Psoas muscle (tissue), 8 donors: ENCODE data around the gene MAGI1. TPM values are rescaled to one million over a fixed set of nuclear protein-coding genes. Genes with fewer than 3 reads are reported as not detected.
"Not testable (repeated sequence)": the region's sequence is repeated elsewhere in the genome, so short reads cannot be mapped to it uniquely, and the experiment has no call there.

Experiments used
- ATAC-seq, 4 donors: fragments of 200-7000 bp; cut with Tn5 transposase; one replicate each; pipeline ENCODE4 v1.9.1; 2020; ENCODE audit warnings: moderate library complexity in 3 of 4, mild to moderate bottlenecking in 2 of 4
- DNase-seq, 2 donors: peaks; one replicate each; pipeline ENCODE4 v3.0.0-alpha.2; 2020
- H3K27ac ChIP-seq: fragments of 200-600 bp; one replicate; pipeline ENCODE4 v1.8.0; 2022
- H3K27me3 ChIP-seq, 3 donors: fragments of 200-600 bp in 1 of 3; one replicate each; pipeline versions ENCODE4 v1.6.1 to v1.8.0; 2013 to 2022; ENCODE audit warnings: low read length in 2 of 3, mild to moderate bottlenecking in 2 of 3, moderate library complexity in 1 of 3; ENCODE audit not compliant: insufficient read depth in 3 of 3
- H3K36me3 ChIP-seq, 2 donors: fragments of 200-600 bp in 1 of 2; one replicate each; pipeline versions ENCODE4 v1.6.1 to v1.8.0; 2013 to 2022; ENCODE audit warnings: low read depth in 1 of 2, mild to moderate bottlenecking in 1 of 2, moderate library complexity in 1 of 2; ENCODE audit not compliant: insufficient read depth in 1 of 2
- H3K4me1 ChIP-seq: fragments of 200-600 bp; one replicate; pipeline ENCODE4 v1.8.0; 2022
- H3K4me3 ChIP-seq: fragments of 200-600 bp; one replicate; pipeline ENCODE4 v1.8.0; 2022; ENCODE audit warnings: mild to moderate bottlenecking
- H3K9me3 ChIP-seq: fragments of 200-600 bp; one replicate; pipeline ENCODE4 v1.8.0; 2022
- WGBS, 3 donors: extraction: QIAGEN DNeasy Blood & Tissue Kit; methylation state at CpG; one replicate each; pipeline versions ENCODE4 v1.1.6 to v1.1.7; 2013; 5-methylcytosine and 5-hydroxymethylcytosine counted together
- intact Hi-C, 2 donors: fragments of 100-400 bp; cut with DNase I; formaldehyde crosslinking; loops; one replicate each; pipeline versions ENCODE4 v1.11.0 to v1.14.2; 2022
- polyA plus RNA-seq, 3 donors: library from polyadenylated mRNA; stranded (reverse); fragments of 200-250 nt; gene quantifications; one replicate each; pipeline ENCODE4 v1.2.3, GENCODE V29; 2013
- total RNA-seq, 4 donors: library from RNA; stranded (reverse); fragmentation: NEBNext Ultra II Directional in 2 of 4; extraction: Animal tissue kit (Norgen Biotek cat#: 25700) in 2 of 4; gene quantifications; one replicate each; pipeline versions ENCODE4 v1.2.1 to v1.2.4, GENCODE V29; 2021 to 2023
- TF ChIP-seq, protein P1 (sequence below): fragments of 200-600 bp; IDR thresholded peaks from one replicate; pipeline ENCODE4 v1.8.0; 2022; ENCODE audit warnings: antibody characterized with exemption
- donor health status: healthy with polysubstance abuse.
- donor health status: DM: no; HTN: no; CAD: no; lungs with moderate emphysema.
- donor health status: Bipolar disorder and iron deficiency.
- donor health status: healthy.
- donor health status: DM: yes; HTN: yes; CAD: no.
- donor health status: DM: no; HTN: no; CAD: no.
- donor health status: DM: no; HTN: no; CAD: no.
- donor health status: DM: yes; HTN: yes; CAD: no.

Gene MAGI1
- total and polyA plus RNA-seq, 7 donors = 4.5 to 8.1 (median 6.3) TPM

DNA sequence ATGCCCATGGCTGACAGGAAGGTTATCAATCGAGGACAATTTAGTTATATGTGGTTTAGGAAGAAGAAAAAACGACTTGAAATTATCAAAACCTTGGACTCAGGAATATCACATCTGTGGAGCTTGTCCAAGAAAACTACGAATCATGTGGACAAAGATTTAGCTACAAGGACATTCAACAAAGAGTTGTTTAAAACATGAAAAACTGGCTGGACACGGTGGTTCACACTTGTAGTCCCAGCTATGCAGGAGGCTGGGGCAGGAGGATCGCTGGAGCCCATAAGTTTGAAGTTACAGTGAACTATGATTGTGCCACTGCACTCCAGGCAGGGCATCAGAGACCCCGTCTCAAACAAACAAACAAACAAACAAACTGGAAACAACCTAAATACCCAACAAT is 142.4 kb downstream of the MAGI1 start:
- 86 to 88% (median 88%) methylated on average over 6 of the region's 6 CpGs for WGBS, 3 donors
- intact Hi-C loops = no loop called here
- no peak for ATAC-seq
- no peaks in the 10 kb centered on the region for H3K36me3 ChIP-seq
- H3K27me3 ChIP-seq = no peaks in the 10 kb centered on the region
- TF ChIP-seq, protein P1, sequence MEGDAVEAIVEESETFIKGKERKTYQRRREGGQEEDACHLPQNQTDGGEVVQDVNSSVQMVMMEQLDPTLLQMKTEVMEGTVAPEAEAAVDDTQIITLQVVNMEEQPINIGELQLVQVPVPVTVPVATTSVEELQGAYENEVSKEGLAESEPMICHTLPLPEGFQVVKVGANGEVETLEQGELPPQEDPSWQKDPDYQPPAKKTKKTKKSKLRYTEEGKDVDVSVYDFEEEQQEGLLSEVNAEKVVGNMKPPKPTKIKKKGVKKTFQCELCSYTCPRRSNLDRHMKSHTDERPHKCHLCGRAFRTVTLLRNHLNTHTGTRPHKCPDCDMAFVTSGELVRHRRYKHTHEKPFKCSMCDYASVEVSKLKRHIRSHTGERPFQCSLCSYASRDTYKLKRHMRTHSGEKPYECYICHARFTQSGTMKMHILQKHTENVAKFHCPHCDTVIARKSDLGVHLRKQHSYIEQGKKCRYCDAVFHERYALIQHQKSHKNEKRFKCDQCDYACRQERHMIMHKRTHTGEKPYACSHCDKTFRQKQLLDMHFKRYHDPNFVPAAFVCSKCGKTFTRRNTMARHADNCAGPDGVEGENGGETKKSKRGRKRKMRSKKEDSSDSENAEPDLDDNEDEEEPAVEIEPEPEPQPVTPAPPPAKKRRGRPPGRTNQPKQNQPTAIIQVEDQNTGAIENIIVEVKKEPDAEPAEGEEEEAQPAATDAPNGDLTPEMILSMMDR = no peak
- H3K4me1 ChIP-seq = no peaks in the 10 kb centered on the region
- no peaks in the 10 kb centered on the region for H3K9me3 ChIP-seq
- no peak overlapping the region for H3K27ac ChIP-seq
- DNase-seq = no peak
- no peak overlapping the region for H3K4me3 ChIP-seq

DNA sequence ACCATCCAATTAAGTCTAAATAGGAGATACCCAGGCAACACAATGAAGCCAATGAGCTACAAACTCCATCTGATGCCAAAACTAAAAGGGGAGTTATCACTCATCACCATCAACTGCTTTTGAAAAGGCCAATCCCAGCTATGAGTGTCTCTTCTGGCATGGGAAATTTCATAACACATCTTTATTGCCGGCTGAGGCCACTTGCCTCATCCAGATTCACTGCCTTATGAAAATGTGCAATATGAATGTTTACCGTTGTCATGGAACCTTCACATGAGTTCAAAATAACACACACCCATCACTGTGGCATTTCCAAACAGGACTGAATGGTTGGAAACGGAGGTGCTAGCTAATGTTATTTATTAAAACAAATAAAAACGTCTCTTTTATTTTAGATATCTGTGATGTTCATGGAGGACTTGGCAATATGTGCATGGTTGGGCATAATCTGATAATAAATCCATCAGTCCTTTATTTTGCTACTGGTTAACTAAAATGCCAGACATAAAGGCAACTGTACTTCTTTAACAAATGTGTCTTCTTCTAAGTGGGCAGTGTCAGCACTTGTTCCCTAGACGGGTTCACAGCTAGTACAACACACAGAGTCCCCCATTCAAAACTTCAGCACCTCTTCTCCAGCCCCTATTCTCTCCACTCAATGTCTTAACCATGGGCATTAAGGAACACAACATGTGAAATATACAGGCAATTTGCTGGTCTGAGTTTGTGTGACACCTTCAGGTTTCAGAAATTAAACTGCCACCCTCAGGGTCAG is 143.9 kb downstream of the MAGI1 start:
- H3K4me3 ChIP-seq = no peak overlapping the region
- TF ChIP-seq, protein P1 = no peak
- peak; percentile 23 to 96 (median 87) for ATAC-seq
- no peaks in the 10 kb centered on the region for H3K27me3 ChIP-seq
- no peak for DNase-seq
- H3K4me1 ChIP-seq = no peaks in the 10 kb centered on the region
- intact Hi-C loops = loop anchor here in 1 of 2 donors (2.0 kb wide), 1 partner anchor 76 kb away; no protein-coding TSS in a partner anchor
- WGBS, 3 donors = 51 to 58% (median 54%) methylated on average over 5 of the region's 5 CpGs
- H3K36me3 ChIP-seq = no peaks in the 10 kb centered on the region
- no peak overlapping the region for H3K27ac ChIP-seq
- H3K9me3 ChIP-seq = no peaks in the 10 kb centered on the region

GRCh38 chr3:65894126-65894525 is 144.6 kb downstream of the MAGI1 start:
- Histone ChIP-seq H3K4me1 (peaks cover under 1% of the 10 kb centered on the region), H3K27me3 (no peaks in the 10 kb centered on the region), H3K4me3 (no peak overlapping the region), H3K27ac (no peak overlapping the region), H3K9me3 (no peaks in the 10 kb centered on the region), H3K36me3 (no peaks in the 10 kb centered on the region)
- intact Hi-C loops = loop anchor here in 1 of 2 donors (2.0 kb wide), 1 partner anchor 77 kb away; no protein-coding TSS in a partner anchor
- TF ChIP-seq, protein P1 = no peak
- 88 to 97% (median 91%) methylated on average over 2 of the region's 2 CpGs for WGBS, 3 donors
- ATAC-seq (no peak), DNase-seq (no peak)

DNA sequence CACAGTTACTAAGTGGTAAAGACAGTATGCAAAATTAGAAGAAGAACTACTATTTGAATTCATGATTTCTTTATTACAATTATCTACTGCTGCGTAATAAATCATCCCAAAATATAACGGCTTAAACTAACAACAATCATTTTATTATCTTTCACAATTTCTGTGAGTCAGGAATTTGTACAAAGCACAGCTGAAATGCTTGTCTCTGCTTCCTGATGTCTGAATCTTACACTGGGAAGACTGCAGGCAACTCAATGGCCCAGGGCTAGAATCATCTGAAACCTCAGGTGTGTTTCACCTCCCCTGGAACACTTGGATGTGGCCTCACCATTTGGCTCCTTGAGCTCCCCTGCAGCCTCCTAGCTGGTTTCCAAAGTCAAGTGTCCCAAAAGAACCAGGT is 145.1 kb downstream of the MAGI1 start:
- TF ChIP-seq, protein P1 = no peak
- Histone ChIP-seq H3K4me3 (no peak overlapping the region), H3K27me3 (no peaks in the 10 kb centered on the region), H3K4me1 (peaks cover 3% of the 10 kb centered on the region), H3K9me3 (no peaks in the 10 kb centered on the region), H3K27ac (no peak overlapping the region), H3K36me3 (no peaks in the 10 kb centered on the region)
- ATAC-seq (no peak), DNase-seq (no peak)
- 68 to 72% (median 71%) methylated on average over 2 of the region's 2 CpGs for whole genome bisulfite sequencing, 3 donors
- intact Hi-C loops = loop anchor here in 1 of 2 donors (2.0 kb wide), 1 partner anchor 77 kb away; no protein-coding TSS in a partner anchor

GRCh38 chr3:65891477-65891876 is 147.2 kb downstream of the MAGI1 start:
- H3K4me3 ChIP-seq, H3K27me3 ChIP-seq, H3K36me3 ChIP-seq, H3K9me3 ChIP-seq, intact Hi-C loops, H3K4me1 ChIP-seq, ATAC-seq, DNase-seq, H3K27ac ChIP-seq: not testable (repeated sequence)
- 88 to 100% (median 98%) methylated on average over 2 of the region's 2 CpGs for WGBS, 3 donors
